ENCODE results near the gene BANP.
"Not testable (repeated sequence)": the region's sequence is repeated elsewhere in the genome, so short reads cannot be mapped to it uniquely, and the experiment has no call there.

The BANP gene, protein sequence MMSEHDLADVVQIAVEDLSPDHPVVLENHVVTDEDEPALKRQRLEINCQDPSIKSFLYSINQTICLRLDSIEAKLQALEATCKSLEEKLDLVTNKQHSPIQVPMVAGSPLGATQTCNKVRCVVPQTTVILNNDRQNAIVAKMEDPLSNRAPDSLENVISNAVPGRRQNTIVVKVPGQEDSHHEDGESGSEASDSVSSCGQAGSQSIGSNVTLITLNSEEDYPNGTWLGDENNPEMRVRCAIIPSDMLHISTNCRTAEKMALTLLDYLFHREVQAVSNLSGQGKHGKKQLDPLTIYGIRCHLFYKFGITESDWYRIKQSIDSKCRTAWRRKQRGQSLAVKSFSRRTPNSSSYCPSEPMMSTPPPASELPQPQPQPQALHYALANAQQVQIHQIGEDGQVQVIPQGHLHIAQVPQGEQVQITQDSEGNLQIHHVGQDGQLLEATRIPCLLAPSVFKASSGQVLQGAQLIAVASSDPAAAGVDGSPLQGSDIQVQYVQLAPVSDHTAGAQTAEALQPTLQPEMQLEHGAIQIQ

DNA sequence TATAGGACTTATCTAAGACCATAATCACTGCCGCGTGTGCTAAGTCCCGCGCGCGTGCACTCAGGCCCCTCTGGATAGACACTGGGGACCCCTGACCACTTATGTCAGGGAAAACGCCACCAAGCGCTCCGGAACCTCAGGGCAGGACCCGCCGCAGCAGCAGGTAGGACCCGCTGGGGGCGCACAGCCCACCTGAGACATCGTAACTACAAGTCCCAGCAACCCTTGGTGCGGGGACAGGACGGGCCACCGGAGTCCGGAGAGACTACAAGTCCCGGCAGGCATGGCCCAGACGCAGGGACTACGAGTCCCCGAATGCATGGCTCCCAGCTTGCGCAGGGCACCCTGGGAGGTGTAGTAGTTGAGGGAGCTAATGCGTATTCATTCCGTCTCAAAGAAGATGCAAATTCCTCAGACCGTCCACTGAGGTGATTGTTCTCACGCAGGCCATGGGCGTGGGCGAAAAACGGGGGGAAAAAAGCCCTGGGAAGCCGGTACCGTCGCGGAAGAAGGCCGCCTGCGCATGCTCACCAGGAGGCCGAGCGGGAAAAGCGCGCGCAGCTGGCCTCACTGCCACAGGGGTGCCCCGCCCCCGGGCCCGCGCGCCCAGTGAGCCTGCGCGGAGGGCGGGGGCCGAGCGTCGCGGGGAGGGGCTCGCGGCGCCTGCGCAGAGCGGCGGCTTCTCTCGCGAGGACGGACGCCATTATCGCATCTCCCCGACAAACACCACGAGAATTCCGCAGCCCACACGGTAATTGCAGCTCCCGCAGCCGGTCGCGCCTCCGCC, at the start of gene BANP:
TSS of gene BANP (plus strand) at position 670 of the 787 bp plus-strand sequence. CDS start 23,682 bp downstream, outside the sequence.
- DNase-seq: peak; percentile 98

DNA sequence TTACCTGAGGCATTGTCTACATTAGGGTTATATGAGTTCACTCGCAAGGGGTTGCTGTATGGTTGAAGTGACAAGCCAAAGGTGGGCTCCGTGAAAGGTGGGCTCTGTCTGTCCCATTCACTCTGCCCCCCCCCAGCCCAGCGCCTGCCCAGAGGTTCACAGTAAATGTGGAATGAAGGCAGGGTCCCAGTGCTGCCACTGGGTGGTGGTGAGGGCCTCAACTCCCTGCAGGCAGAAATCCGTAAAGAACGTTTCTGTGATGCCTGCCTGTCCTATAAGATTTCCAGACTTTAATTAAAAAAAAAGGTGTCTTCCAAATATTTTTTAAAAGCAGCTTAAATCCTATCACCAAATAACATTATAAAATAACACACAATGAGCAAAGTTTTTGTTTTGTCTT, 46.3 kb upstream of the BANP start:
- DNase-seq: not testable (repeated sequence)

DNA sequence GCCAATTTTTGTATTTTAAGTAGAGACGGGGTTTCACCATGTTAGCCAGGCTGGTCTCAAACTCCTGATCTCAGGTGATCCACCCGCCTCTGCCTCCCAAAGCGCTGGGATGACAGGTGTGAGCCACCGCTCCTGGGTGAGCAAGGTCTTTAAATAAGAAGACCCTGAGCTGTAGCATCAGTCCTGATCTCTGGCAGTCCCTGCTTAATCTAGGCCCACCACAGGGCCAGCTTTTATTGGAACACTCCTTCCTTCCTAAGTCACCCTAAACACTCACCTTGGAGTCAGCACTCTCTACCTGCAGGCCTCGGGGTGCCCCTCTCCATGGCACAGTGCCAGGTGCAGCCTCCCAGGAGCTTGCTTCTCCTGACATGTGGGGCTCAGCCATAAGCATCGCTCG, 45.7 kb upstream of the BANP start:
- not testable (repeated sequence) for DNase-seq

DNA sequence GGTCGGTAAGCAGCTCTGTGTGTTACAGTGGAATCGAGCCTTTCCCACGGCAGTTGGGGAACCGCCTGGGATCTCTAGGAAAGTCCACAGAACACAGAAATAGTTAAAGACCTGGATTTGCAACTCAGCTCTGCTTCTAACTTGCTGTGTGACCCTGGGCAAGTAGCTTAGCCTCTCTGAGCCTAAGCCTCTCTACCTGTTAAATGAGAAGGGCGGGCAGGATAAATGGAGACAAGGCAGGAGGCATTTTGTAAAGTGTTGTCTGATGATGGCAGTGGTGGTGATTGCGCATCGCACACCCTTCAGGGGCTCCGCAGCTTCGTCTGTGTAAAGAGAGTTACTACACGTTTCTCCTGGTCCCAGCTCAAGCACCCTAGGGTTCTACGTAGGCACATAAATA, 43.1 kb upstream of the BANP start:
- not testable (repeated sequence) for DNase-seq

DNA sequence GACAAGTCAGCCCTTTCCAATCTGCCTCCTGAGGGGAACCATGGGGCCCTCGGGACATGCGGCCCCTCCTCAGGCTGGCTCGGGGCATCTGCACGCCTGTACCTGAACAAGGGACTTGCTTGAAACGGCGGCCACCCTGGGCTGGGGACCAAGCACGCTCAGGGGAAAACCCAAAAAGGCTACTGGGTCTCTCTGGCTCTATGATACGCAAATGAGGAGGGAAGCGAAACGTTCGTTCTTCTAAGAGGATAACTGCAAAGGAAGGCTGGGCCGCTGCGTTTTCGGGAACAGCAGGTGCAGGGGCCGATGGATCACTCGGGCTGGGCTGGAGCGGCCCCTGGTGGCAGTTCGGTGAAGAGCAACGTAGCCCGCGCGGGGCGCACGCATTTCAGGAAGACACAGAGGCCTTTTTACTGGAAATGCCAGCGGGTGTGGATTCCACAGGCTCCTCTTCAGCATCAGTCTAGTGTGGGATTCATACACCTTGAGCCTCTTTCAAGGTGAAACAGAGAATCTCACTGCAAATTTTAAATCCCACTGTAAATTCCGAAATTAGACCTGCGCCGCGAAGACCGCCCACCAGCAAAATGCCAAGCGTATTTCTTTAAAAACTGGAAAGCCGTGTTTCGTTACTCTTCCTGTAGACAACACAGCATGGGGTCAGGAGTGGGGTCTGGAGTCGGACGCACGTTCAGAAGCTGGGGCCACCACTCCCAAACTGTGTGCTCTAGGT, 41.9 kb upstream of the BANP start:
- DNase-seq: peak; percentile 93

DNA sequence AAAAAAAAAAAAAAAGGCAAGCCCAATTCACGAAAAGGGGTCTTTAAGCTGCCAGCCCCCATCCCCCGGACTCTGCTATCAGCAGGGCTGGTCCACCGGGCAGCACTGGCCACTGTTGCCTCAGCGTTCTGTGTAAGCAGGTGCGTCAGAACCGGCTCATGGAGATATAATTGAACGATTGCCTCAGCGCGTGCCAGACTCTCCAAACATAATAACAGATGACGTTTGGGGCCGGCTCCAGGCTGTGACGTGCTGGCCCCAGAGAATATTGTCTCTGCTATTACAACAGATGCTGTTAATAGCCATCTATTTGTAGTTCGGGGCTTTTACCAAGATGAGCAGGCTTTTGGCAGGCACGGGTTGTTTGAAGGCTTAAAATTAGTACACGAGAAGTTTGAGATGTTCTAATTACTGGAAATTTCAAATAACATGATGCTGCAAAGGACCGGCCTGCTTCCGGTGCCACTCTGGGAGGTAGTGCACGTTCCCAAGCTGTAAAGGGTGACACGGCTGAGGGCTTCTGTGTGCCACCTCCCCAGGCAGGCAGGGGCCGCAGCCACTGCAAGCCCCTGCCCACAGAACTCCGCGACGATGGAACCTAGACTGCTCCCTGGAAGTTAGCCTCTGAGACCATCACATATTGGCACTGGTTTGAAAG, 40.0 kb upstream of the BANP start:
- not testable (repeated sequence) for DNase-seq

DNA sequence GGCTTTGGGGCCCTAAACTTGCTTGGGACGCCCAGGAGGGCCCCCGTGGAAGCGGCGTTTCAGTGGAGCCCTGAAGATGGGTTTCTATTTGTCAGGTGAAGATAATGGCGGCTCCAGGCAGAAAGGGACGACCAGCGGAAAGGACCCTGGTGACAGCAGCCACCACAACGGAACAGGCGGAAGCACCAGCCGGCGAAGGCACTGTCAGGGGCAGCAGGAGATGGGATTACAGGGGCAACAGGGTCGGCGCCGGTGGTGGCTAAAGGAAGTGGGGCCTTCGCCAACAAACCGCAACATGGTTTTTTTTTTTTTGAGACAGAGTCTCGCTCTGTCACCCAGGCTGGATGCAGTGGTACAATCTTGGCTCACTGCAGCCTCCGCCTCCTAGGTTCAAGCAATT, 38.5 kb upstream of the BANP start:
- not testable (repeated sequence) for DNase-seq

DNA sequence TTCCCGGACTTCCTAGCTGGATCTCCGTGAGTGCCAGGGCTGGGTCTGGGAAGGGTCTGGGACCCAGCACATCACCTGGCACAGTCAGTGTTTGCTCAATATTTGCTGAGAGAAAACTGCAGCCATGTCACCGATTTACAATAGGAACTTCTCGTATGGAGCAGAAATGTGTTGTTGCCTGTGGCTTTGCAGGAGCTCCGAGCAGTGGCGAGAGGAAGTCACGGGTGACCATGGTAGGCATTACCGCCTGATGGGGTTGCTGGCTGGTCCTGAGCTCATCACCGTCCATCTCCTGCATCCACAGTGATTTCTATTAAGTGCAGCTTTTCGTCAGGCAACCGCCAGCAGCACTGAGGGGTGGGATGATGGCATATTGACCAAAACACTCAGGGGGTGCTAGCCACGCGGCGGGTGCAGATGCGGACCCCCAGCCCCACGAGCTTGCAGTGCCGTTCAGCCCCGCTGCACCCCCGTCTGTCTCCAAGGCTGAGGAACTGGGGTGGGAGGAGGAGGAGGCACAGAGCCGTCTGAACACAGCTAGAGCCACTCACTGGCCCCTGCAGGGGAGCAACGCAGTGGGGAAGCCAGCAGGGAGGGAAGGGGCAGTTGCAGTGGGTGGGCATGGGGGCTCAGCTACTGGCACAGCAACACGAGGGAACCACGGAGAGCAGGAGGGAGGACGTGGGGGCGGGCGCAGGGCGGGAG, 37.1 kb upstream of the BANP start:
- not testable (repeated sequence) for DNase-seq

DNA sequence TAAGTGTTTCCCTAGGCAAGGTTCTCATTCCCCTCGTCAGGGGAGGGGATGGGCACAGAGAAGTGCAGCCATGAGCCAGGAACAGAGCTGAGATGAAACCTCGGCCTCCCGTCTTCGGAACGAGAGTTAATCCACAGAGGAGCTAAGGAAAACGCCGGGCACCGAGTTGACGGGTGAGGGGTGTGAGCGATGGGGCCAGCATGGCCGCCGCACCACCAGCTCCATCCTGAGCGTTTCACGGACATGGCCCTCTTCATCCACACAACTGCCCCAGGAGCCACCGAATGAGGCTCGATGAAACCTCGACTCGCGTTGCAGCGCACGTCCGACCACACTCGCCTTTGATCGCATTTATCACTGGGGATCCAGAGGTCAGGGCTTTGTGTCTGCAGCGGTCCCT, 36.4 kb upstream of the BANP start:
- DNase-seq: no peak

DNA sequence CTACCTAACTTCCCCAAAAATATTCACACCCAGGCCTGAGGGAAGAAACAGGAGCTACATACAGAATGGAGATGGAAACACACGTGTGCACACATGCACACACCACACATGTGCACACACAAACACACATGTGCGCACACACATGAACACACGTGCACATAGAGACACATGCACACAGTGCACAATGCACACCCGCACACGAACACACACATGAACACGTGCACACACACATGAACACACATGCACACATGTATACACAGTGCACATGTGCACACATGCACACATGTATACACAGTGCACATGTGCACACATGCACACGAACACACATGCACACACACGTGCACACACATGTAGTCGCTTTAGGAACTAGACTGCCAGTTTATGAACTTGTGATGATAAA, 33.7 kb upstream of the BANP start:
- DNase-seq: no peak

DNA sequence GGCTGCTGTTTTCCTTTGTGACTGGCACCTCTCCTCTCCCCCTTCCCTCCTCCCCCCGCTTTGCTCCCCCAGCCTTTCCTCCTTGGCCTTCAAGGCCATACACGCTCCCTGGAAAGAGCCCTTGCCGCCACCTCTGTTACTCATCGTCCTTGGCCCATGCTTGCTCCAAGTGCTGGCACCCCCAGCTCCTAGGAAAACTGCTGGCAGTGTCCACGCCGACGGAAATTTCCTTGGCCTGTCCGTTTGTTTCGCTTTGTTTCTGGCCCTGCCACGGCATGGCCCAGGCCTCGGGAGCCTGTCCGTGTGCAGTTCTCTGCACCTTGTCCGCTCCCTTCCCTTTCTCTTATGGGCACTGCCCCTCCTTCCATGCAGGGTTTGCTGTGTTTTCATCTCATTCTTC, 32.9 kb upstream of the BANP start:
- no peak for DNase-seq

DNA sequence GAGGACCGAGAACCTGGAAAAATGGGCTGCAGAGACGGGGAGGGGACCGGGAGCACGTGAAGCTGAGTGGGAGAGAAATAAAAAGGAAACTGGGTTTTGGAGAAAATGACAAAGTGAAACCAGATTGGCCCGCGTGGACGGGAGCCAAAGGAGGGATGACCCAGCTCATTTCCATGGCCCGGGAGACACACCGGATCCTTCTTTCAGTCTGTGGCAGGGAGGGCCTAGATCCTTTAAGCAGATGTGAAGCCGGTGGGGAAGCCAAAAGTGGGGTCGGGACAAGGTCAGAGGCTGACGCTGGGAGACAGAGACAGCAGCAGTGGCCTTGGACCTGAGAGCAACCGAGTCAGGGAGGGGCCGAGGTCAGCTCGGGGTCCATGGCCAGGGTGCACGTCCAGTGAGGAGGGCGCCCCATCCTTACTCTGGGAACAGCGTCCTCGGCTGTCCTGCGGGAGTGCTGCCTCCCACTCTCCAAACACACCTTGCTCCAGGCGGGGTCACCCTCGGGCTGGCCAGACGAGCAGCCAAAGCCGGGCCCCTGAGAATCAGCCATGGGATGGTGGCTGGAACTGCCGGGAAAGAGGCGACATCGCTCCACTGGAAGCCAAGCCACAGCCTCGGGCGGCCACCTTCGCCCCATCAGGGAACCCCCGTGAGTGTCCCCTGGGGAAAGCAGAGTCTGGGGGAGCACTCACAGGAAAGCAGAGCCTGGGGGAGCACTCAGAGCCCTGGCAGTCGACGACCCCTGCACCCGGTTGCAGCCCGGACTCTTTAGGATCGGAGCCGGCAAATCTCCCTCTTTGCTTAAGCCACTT, 32.2 kb upstream of the BANP start:
- DNase-seq: no peak

DNA sequence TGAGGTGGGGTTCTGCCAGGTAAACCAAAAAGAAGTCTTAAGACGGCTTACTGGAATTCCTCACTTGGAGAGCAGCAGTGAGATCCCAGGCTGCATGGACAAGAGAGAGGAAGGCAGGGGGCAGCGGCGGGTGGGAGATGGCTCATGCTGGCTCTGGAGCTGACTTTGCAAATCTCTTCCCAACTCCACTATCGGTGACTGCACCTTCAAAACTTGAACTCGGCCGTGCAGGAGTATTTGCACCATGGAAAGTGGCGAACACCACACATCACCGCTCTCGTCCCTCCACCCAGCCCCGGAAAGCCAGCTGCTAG, 31.6 kb upstream of the BANP start:
- DNase-seq: no peak

DNA sequence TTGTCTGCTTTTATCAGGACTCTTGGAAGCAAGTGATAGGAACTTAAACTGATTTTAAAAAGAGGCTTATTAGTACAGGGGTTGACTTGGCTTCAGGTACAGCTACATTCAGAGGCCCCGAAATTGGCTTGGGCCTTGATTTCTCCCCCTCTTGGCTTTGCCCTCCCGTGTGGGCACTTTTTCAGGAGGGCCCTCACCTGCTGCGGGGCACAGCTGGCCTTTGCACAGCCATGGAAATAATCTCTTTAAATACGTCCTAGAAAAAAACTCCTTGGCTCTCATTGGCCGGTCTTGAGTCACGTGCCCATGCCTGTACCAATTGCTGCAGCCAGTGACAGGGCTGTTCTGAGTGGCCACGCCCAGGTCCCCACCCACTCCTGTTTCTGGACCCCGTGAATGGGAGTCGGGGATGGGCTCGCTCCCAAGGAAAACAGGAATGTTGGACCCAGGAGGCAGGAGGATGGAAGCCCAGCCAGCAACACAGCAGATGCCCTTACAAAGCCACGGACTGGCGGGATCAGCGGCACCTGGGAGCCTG, 29.9 kb upstream of the BANP start:
- no peak for DNase-seq

DNA sequence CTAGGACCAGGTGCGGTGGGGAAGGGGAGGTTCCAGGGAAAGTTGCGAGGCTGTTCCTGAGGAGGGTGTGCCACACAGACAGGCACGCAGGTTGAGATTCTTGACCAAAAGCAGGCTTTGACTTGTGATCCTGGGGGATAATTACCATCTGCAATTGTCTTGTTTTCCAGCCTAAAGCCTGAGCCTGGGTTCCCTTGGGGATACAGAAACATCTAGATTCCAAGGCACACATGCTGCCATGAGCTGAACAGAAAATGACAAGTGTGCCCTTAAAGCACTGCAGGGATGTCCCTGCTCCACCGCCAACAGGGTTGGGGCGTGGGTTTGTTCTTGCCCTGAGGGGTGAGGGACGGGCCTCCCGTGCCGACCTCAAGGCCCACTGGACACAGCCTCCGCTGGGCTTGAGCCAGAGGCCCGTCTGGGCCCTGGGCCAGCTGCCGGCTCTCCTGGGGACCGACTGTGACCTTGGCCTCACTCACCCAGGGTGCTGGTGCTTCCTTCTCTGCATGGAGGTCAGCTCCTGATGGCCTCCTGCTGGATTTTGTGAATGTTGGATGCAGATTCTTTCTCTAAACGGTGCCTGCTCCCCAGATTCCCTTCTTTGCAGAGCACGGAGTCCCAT, 28.9 kb upstream of the BANP start:
- DNase-seq: no peak

DNA sequence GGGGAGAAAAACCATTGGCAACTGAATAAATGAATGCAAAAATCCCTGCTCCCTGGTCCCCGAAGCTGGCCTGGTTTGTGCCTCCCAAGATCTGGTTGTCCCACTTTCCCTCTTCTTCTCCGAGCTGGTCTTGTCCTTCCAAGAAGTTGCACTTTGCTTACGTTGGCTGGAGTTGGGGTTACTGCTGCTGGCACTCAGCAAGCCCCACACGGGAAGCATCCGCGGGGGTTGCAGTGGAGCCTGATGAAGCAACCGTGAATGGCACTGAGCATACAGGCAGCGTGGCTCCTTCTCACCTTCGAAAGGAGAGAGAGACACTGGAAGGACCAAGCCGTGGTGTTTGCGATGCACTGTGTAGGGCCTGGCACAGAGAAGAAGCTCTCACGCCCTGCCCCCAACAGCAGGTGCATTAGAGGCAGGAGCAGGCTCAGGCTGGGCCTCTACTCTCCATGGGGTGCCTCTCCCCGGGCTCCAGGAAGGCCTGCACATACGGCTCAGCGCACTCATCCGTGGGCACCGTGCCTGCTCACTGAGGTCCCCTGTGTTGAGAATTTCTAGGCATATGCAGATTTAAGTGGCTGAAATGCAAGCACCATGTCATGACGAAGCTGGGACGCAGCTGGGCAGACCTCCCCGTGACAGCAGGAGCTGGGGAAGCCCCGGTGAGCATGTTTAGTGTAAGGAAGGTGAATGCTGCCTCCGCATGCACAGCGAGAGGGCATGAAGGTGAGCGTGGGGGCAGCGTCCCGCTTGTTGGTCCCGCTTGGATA, 27.0 kb upstream of the BANP start:
- DNase-seq: no peak

DNA sequence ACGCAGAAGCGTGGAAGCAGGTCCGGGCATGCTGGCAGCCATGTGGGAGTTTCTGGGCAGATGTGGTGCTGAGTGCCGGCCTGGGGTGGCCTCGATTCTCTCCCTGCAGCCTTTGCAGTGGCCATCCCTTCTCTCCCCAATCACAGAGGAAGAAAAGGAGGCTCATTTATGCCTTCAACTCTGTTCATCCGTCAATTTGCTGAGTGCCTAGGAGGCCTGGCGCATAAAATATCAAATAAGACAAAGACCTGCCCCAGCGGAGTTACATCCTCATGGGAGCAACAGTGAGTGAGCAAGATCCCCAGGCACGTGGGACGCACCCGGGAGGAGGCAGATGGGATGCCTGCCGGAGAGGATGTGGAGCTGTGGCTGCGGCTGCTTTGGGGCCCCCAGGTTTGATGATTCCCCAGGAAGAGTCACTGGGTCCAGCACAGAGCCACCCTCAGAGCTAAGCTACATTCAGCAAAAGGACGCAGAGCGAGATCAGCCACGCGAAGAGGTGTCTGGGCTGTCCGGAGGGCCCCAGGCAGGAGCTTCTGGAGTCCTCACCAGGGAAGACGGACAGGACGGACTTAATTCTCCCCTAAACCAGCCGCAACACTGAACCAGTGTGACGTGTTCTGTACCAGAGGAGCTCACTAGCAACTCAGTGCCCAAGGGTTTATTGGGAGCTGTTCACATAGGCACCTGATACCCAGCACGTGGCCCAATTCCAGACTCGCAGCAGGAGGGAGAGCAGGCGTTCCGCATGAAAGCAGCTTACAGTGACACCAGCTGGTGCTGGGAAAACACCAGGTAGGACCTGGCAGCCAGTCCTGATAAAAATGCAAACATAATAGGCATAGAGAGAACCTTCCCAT, 26.2 kb upstream of the BANP start:
- DNase-seq: no peak
